ENCODE data around the gene SSBP3. TPM values are rescaled to one million over a fixed set of nuclear protein-coding genes. Genes with fewer than 3 reads are reported as not detected.

SSBP3 gene
- polyA plus RNA-seq, 3 donors, result 18.6 to 43.9 (median 37.0) TPM

- WGBS, 3 donors, result 68 to 85% (median 72%) methylated on average over 16 of the region's 16 CpGs
- no peak overlapping the region for H3K27ac ChIP-seq (ENCODE audit: low read depth, low read length)
Measured at GRCh38 chr1:54378874-54379554, 27.2 kb downstream of the SSBP3 start.

DNA sequence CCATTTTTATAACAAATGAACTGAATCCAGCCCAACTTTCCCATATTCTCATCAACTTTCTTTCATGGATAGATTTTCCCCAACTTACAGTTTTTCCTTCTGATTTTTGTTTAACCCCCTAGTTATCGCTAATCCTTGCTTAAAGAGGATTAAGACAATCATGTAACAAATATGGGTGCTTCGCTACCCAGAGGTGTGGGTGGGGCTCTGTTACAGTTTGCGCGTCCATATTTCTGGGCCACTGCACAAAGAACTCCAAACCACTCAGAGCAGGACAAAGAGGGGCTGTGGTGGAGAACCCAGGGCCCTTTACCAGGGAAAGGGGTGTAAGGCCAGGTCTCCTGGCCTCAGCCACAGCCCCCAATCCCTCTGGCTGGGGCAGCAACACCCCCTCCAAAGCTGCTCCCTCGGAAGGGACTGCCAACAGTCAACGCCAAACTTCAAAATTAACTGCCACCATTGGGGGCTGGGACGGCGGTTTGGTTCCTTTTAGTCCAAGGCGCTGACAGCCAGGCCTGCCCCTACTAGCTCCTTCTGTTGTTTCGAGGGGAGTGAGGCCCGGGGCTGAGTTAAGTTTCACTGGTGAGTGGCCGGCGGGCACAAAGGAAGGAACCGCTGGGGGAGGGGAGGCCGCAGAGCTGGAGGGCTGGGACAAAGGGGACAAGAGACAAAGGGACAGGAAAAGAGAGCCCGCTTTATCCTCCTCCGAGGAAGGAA lies 27.9 kb downstream of the SSBP3 start:
- H3K27ac ChIP-seq (ENCODE audit: low read depth, low read length), result no peak overlapping the region
- WGBS, 3 donors, result 51 to 92% (median 57%) methylated on average over 16 to 17 of the region's 17 CpGs

DNA sequence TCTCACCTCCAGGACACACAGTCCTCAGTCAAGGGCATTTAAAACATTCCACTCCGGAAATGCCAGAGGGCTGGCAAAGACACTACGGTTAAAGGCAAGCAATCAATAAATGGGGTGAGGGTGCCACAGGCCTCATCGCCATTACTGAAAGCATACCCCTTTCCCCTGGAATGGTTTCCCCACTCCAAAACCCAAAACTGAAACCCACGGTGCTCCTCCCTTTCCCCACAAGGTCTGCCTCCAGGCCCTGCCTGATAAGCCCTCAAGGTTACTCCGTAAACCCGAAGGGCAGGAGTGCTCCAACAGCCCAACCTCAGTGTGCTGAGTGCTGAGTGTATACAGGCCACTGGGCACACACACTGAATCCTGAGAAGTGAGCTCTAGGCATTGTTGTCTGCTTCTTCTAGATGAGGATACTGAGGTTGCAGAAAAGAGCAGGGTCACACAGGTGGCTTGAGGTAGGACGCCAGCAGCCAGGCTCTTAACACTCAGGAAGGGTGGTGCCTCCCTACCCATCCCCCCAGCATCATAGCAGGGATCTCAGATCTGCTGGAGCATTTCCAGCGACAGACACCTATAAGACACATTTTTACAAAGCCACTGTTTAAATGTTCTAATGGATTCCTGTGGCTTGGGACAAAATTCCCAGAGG lies 29.0 kb downstream of the SSBP3 start:
- WGBS, 3 donors, result 33 to 78% (median 76%) methylated on average over 8 of the region's 8 CpGs
- H3K27ac ChIP-seq (ENCODE audit: low read depth, low read length), result no peak overlapping the region

DNA sequence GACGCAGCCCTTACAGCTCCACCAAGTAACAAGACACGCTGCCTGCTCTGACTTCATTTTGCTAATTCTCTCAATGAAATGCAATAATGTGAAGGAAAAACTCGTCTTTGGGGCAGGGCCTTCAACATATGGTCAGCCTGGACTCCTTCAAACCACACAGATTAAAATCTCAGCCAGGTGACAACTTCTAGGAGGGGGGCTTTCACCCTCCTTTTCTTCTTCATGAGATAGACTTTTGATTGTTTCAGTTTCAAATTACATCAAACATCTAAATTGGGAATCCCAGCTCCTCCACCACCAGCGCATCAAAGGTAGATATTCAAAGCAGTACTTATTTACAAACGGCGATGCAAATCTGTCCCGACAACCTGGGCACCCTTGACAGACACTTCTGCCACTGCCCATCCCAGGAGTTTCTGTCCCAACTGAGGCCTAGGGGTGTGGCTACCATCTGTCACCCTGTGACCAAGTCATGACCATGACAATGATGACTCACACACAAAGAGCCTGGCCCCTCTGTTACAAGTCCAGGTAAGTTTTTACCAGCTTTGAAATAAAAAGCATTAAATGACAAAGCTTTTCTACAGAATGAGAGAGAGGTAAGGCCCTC lies 29.7 kb downstream of the SSBP3 start:
- no peak overlapping the region for H3K27ac ChIP-seq (ENCODE audit: low read depth, low read length)
- WGBS, 3 donors, result 89% methylated on average over 7 of the region's 7 CpGs

- no peak overlapping the region for H3K27ac ChIP-seq (ENCODE audit: low read depth, low read length)
- 67 to 78% (median 75%) methylated on average over 6 to 8 of the region's 8 CpGs for WGBS, 3 donors
Measured at GRCh38 chr1:54375712-54376429, 30.3 kb downstream of the SSBP3 start.

- H3K27ac ChIP-seq (ENCODE audit: low read depth, low read length), result no peak overlapping the region
Measured at GRCh38 chr1:54375298-54375697, 30.9 kb downstream of the SSBP3 start.

DNA sequence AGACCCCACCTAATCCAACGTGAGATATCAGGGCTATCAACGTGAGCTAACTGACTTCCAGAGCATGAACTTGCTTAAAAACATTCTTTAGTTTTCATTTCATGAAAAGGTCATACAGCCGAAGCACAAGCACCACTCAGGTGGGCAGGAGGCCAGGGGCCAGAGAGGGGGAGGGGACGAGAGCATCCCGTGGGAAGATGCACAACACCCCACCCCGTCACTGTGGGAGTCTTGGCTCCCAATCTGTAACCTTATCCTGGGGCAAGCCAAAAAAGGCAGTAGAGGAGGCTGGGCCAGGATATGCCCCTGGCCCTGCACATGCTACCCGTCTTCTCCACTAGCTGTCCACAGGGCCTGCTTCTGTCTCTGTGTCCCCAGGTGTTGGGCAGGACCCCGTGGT lies 31.4 kb downstream of the SSBP3 start:
- no peak overlapping the region for H3K27ac ChIP-seq (ENCODE audit: low read depth, low read length)
- WGBS, 3 donors, result 59 to 68% (median 65%) methylated on average over 8 of the region's 8 CpGs

More at GRCh38 chr1:54375298-54375697, 30.9 kb downstream of the SSBP3 start:
- WGBS, 3 donors, result 89 to 95% (median 91%) methylated on average over 3 of the region's 3 CpGs

DNA sequence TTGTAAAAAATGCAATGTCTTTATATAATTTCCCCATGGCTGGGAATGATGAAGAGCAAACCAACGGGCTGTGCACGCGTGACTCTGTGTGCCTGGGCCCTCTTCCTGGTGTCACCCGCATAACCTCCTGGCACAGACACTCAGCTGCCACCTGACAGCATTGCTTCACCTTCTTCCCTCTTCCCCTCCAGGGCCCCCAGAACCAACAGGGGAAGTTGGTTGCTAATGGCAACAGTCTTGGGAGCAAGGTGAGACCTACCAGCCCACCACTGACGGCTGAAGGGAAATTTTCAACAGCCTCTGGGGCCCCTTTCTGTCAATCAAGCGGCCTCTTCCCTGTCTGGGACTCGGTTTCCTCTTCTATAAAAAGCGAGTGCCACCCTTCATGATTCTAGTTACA lies 33.2 kb downstream of the SSBP3 start:
- no peak overlapping the region for H3K27ac ChIP-seq (ENCODE audit: low read depth, low read length)
- 53 to 84% (median 67%) methylated on average over 8 of the region's 8 CpGs for WGBS, 3 donors

- H3K27ac ChIP-seq (ENCODE audit: low read depth, low read length), result no peak overlapping the region
- 32 to 68% (median 68%) methylated on average over 4 of the region's 4 CpGs for WGBS, 3 donors
Measured at GRCh38 chr1:54371942-54372275, 34.3 kb downstream of the SSBP3 start.

GRCh38 chr1:54371038-54371941 lies 34.9 kb downstream of the SSBP3 start:
- WGBS, 3 donors, result 32 to 74% (median 68%) methylated on average over 17 of the region's 17 CpGs
- no peak overlapping the region for H3K27ac ChIP-seq (ENCODE audit: low read depth, low read length)

DNA sequence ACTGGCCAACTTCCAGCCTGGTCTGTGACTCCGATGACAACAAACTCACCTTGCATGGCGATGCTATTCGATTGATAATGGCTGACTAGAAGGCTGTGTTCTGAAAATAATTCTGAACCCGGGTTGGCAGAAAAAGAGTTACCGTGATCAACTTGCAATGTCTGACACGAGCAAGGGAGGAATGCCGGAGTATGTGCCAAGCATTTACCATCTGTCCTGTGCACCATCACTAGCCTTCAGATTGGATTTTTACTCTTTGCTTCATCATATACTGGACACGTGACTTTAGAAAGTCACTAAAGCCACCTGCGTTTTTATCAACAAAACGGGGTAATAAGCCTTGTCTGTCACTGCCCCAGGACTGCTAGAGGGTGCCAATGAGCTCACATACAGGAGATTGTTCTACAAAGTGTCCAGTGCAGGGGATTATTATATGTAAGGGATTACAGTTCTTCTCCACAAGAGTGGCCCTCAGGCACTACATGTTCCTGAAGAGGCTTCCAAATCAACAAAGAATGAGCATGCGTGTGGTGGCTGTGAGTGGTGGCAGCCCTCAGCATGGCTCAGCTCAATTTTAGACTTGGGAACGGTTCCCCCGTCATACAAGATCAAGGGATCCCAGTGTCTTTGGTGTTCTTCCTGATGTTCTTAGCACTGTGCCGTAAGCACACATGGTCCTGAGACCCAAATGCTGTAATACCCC lies 35.8 kb downstream of the SSBP3 start:
- H3K27ac ChIP-seq (ENCODE audit: low read depth, low read length), result no peak overlapping the region
- WGBS, 3 donors, result 65 to 85% (median 85%) methylated on average over 14 of the region's 14 CpGs

DNA sequence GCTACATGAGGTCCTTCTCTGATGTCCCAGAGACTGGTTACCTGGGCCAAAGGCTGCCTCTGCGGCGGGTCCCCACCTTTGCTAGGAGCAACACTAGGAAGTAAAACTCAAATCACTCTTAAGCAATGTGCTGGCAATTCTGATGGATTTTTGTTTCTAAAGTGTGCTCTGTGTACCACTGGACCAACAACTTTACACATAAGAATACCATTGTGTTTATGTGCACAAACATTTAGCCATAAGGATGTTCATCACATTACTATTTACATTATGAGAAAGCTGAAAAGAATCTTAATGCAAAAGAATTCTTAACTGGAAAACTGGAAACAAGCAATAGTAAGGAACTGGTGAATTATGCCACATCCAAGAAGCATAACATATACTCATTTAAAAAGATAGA lies 38.6 kb downstream of the SSBP3 start:
- 94 to 97% (median 96%) methylated on average over 2 of the region's 2 CpGs for WGBS, 3 donors

DNA sequence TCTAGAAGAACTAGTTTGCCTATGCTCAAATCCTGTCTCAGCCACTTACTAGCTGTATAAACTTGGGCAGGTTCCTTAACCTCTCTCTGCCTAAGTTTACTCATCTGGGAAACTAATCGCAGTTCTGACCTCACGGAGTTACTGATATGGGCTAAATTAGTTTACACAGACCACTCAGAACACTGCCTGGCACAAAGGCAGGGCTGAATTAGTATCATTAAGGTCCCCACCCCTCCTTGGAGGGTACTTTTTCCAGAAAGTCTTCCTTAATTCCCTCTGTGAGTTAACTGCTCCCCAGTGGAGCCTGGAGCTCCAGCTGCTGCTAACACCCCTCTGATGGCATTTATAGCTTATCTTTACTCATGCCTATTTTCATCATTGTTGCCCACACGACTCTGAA lies 40.3 kb downstream of the SSBP3 start:
- WGBS, 3 donors, result 49 to 88% (median 68%) methylated on average over 3 of the region's 3 CpGs
- no peak overlapping the region for H3K27ac ChIP-seq (ENCODE audit: low read depth, low read length)

More for the DNA sequence above, 38.6 kb downstream of the SSBP3 start:
- H3K27ac ChIP-seq (ENCODE audit: low read depth, low read length), result no peak overlapping the region

- no peak overlapping the region for H3K27ac ChIP-seq (ENCODE audit: low read depth, low read length)
- 87 to 93% (median 89%) methylated on average over 7 of the region's 7 CpGs for WGBS, 3 donors
Measured at GRCh38 chr1:54365398-54365797, 40.8 kb downstream of the SSBP3 start.

GRCh38 chr1:54364995-54365394 lies 41.2 kb downstream of the SSBP3 start:
- H3K27ac ChIP-seq (ENCODE audit: low read depth, low read length), result no peak overlapping the region
- 66 to 87% (median 69%) methylated on average over 10 of the region's 10 CpGs for WGBS, 3 donors

GRCh38 chr1:54364582-54364981 lies 41.6 kb downstream of the SSBP3 start:
- 88 to 91% (median 90%) methylated on average over 5 of the region's 5 CpGs for WGBS, 3 donors
- no peak overlapping the region for H3K27ac ChIP-seq (ENCODE audit: low read depth, low read length)

GRCh38 chr1:54363925-54364324 lies 42.3 kb downstream of the SSBP3 start:
- no peak overlapping the region for H3K27ac ChIP-seq (ENCODE audit: low read depth, low read length)
